GM04504 (cell line): ENCODE results near the gene SKOR2.
A peak's percentile ranks its signal among the peaks of the same experiment; 100 is the strongest.
"Not testable (repeated sequence)": the region's sequence is repeated elsewhere in the genome, so short reads cannot be mapped to it uniquely, and the experiment has no call there.

Source experiments
- DNase-seq: peaks from one replicate; pipeline ENCODE4 v3.0.0-alpha.2; 2012; ENCODE audit warnings: low read depth

The SKOR2 gene

GRCh38 chr18:47203626-47204464 lies 47.6 kb downstream of the SKOR2 start:
- no peak for DNase-seq

- DNase-seq = not testable (repeated sequence)
These were observed 55.5 kb downstream of the SKOR2 start for GRCh38 chr18:47195961-47196360.

GRCh38 chr18:47191961-47192360 lies 59.5 kb downstream of the SKOR2 start:
- no peak for DNase-seq

- DNase-seq = no peak
These were observed 63.7 kb downstream of the SKOR2 start for GRCh38 chr18:47187721-47188120.

- DNase-seq = no peak
These were observed 66.9 kb downstream of the SKOR2 start for GRCh38 chr18:47184419-47185050.

- not testable (repeated sequence) for DNase-seq
These were observed 69.3 kb downstream of the SKOR2 start for GRCh38 chr18:47182156-47182555.

- no peak for DNase-seq
These were observed 70.7 kb downstream of the SKOR2 start for GRCh38 chr18:47180765-47181164.

- no peak for DNase-seq
These were observed 71.9 kb downstream of the SKOR2 start for GRCh38 chr18:47179520-47179919.

GRCh38 chr18:47175898-47176575 lies 75.4 kb downstream of the SKOR2 start, which contains the start of gene IER3IP1:
TSS of gene IER3IP1 (minus strand) at chr18:47176364. CDS start at chr18:47176277, 87 bp downstream.
- DNase-seq = peak; percentile 71

- no peak for DNase-seq
These were observed 76.1 kb downstream of the SKOR2 start for GRCh38 chr18:47175283-47175897.

GRCh38 chr18:47174545-47175116 lies 76.8 kb downstream of the SKOR2 start:
- DNase-seq = no peak

GRCh38 chr18:47172476-47172875 lies 79.0 kb downstream of the SKOR2 start:
- no peak for DNase-seq

- DNase-seq = no peak
These were observed 82.5 kb downstream of the SKOR2 start for GRCh38 chr18:47168913-47169312.

- DNase-seq = no peak
These were observed 83.0 kb downstream of the SKOR2 start for GRCh38 chr18:47168509-47168908.

- DNase-seq = no peak
These were observed 85.2 kb downstream of the SKOR2 start for GRCh38 chr18:47166294-47166693.

- DNase-seq = no peak
These were observed 88.2 kb downstream of the SKOR2 start for GRCh38 chr18:47163241-47163640.

GRCh38 chr18:47160256-47160655 lies 91.2 kb downstream of the SKOR2 start:
- DNase-seq = no peak

- DNase-seq = not testable (repeated sequence)
These were observed 93.1 kb downstream of the SKOR2 start for GRCh38 chr18:47158404-47158803.
